Measurements from ENCODE around the gene IFNA14.

The IFNA14 gene

DNA sequence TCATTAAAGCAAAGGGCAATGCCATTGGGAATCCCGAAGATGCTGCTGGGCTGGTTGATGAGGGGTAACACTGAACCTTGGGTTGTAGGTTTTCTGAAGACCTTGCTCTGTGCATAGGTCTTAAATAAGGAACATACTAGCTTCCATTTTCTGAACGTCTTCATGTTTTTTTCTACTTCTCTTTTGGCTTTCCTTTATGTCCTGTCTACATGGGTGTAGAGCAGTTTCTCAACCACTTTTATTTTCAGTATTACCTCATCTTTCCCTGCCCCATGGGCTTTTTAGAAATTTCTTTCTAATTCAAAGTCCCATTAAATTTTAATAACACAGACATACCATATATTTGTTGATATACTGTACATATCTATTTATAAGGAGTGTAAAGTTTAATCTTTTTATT lies at the start of gene IFNA14:
Gene IFNA14 (minus strand): TSS at position 95 of the 400 bp plus-strand sequence. CDS start 70 bp downstream, at position 25.
- Histone ChIP-seq H3K9ac (no peak within 1 kb of the TSS), H3K4me3 (no peak within 1 kb of the TSS), H3K36me3 (no peaks in the 10 kb centered on the region), H3K27ac (no peak within 1 kb of the TSS), H3K4me1 (peaks cover 19% of the 10 kb centered on the region), H3K4me2 (no peak within 1 kb of the TSS), H4K20me1 (no peaks in the 10 kb centered on the region), H3K27me3 (no peaks in the 10 kb centered on the region), H3K9me3 (no peaks in the 10 kb centered on the region)
- no peak for TF ChIP-seq Cebpa-rat (IDR thresholded peaks at IDR 0.05)

DNA sequence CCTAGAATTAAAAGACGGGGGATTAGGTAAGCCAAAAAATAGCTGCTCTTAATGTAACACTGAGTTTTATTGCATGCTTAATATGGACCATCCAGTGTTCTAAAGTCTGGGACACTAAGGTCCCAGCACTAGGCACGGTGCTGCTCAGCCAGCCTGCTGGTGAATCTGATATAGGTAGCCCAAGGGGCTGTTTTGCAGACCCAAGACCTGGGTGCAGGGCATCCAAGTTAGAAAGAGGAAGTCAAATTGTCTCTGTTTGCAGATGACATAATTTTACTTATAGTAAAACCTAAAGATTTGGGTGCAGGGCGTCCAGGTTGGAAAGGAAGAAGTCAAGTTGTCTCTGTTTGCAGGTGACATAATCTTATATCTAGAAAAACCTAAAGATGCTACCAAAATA lies 47.5 kb upstream of the IFNA14 start:
- 0 out of 2 replicates have a peak, but pooled peaks cover 4% of the 10 kb centered on the region for H3K9me3 ChIP-seq
- H3K27me3 ChIP-seq: no peaks in the 10 kb centered on the region
- no peaks in the 10 kb centered on the region for H3K36me3 ChIP-seq
- H3K27ac ChIP-seq: no peak overlapping the region
- H4K20me1 ChIP-seq: no peaks in the 10 kb centered on the region
- H3K4me3 ChIP-seq: no peak overlapping the region
- H3K4me1 ChIP-seq: no peaks in the 10 kb centered on the region
- H3K9ac ChIP-seq: no peak overlapping the region
- H3K4me2 ChIP-seq: no peak overlapping the region
- TF ChIP-seq Cebpa-rat (IDR thresholded peaks at IDR 0.05): no peak

DNA sequence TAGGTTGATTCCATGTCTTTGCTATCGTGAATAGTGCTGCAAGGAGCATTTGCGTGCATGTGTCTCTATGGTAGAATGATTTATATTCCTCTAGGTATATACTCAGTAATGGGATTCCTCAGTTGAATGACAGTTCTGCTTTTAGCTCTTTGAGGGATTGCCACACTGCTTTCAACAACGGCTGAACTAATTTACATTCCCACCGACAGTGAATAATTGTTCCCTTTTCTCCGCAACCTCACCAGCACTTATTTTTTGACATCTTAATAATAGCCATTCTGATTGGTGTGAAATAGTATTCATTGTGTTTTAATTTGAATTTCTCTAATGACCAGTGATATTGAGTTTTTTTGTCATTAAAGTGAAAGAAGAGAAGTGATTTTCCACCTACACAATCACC lies 46.9 kb upstream of the IFNA14 start:
- H3K4me2 ChIP-seq: no peak overlapping the region
- H3K4me3 ChIP-seq: no peak overlapping the region
- no peak overlapping the region for H3K27ac ChIP-seq
- H4K20me1 ChIP-seq: no peaks in the 10 kb centered on the region
- no peak overlapping the region for H3K9ac ChIP-seq
- no peak for TF ChIP-seq Cebpa-rat (IDR thresholded peaks at IDR 0.05)
- H3K4me1 ChIP-seq: no peaks in the 10 kb centered on the region
- 0 out of 2 replicates have a peak, but pooled peaks cover 4% of the 10 kb centered on the region for H3K9me3 ChIP-seq
- no peaks in the 10 kb centered on the region for H3K36me3 ChIP-seq
- no peaks in the 10 kb centered on the region for H3K27me3 ChIP-seq

DNA sequence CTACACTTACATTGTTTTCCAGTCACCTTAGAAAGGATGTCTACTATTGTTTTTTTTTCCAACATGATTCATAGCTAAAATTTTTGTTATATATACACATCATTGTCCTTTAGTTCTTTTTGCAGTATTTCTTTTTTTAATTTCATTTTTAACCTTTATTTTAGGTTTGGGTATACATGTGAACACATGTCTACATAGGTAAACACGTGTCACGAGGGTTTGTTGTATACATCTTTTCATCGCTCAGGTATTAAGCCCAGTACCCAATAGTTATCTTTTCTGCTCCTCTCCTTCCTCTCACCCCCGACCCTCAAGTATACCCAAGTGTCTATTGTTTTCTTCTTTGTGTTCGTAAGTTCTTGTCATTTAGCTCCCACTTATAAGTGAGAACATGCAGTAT lies 46.3 kb upstream of the IFNA14 start:
- TF ChIP-seq Cebpa-rat (IDR thresholded peaks at IDR 0.05): no peak
- no peak overlapping the region for H3K4me2 ChIP-seq

DNA sequence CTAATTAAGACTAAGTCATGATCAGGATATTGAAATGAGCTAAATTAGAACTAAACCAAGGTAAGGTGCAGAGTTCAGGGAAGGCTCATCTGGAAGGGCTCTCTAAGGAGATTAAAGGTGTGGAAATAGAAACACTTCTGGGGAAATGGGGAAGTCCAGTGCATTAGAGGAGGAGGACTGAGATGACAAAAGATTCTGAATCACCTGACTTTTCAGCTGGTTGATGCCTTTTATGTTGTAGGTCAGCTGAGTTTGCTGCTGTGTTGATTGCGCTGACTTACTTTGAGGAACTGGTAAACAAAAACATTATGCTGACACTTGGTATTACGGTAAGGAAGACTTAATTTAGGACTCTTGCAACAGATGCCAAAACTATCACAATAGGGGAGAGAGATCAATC lies 41.5 kb upstream of the IFNA14 start:
- H3K27ac ChIP-seq: no peak overlapping the region

More for the DNA sequence above, 46.3 kb upstream of the IFNA14 start:
- H3K4me1 ChIP-seq: no peaks in the 10 kb centered on the region
- no peak overlapping the region for H3K4me3 ChIP-seq
- H3K9me3 ChIP-seq: 0 out of 2 replicates have a peak, but pooled peaks cover 4% of the 10 kb centered on the region
- no peaks in the 10 kb centered on the region for H3K36me3 ChIP-seq
- H3K27me3 ChIP-seq: no peaks in the 10 kb centered on the region
- no peak overlapping the region for H3K27ac ChIP-seq
- no peak overlapping the region for H3K9ac ChIP-seq
- H4K20me1 ChIP-seq: no peaks in the 10 kb centered on the region

DNA sequence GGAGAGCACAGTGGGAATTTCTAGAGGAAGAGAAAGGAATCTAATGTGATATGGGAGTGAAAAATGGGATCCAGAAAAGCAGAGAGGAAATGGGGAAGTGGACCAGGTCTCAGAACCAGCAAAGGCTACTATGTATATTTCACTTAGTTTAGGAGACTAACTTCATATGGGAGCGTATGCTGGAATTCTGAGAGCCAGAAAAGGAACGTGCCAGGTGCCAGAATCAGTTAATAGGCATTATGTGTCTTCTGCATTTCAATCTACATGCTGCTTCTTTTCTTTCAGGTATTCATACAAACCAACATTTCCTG lies 28.5 kb upstream of the IFNA14 start:
- H3K36me3 ChIP-seq: no peaks in the 10 kb centered on the region
- no peaks in the 10 kb centered on the region for H3K9me3 ChIP-seq
- no peak for TF ChIP-seq Cebpa-rat (IDR thresholded peaks at IDR 0.05)
- no peak overlapping the region for H3K27ac ChIP-seq
- no peaks in the 10 kb centered on the region for H4K20me1 ChIP-seq
- H3K27me3 ChIP-seq: no peaks in the 10 kb centered on the region
- no peak overlapping the region for H3K4me2 ChIP-seq
- H3K4me3 ChIP-seq: no peak overlapping the region
- H3K9ac ChIP-seq: no peak overlapping the region
- no peaks in the 10 kb centered on the region for H3K4me1 ChIP-seq

More for the DNA sequence above, 41.5 kb upstream of the IFNA14 start:
- no peak overlapping the region for H3K9ac ChIP-seq
- no peaks in the 10 kb centered on the region for H3K36me3 ChIP-seq
- 0 out of 2 replicates have a peak, but pooled peaks cover 1% of the 10 kb centered on the region for H3K9me3 ChIP-seq
- no peaks in the 10 kb centered on the region for H3K27me3 ChIP-seq
- no peak overlapping the region for H3K4me2 ChIP-seq
- H3K4me3 ChIP-seq: no peak overlapping the region
- no peaks in the 10 kb centered on the region for H4K20me1 ChIP-seq
- no peak for TF ChIP-seq Cebpa-rat (IDR thresholded peaks at IDR 0.05)
- H3K4me1 ChIP-seq: no peaks in the 10 kb centered on the region

GRCh38 chr9:21267485-21268346 lies 27.9 kb upstream of the IFNA14 start:
- TF ChIP-seq Cebpa-rat (IDR thresholded peaks at IDR 0.05): no peak
- Histone ChIP-seq H3K4me2 (no peak overlapping the region), H3K9me3 (no peaks in the 10 kb centered on the region), H3K4me3 (no peak overlapping the region), H3K4me1 (no peaks in the 10 kb centered on the region), H3K27ac (no peak overlapping the region), H3K27me3 (no peaks in the 10 kb centered on the region), H3K9ac (no peak overlapping the region), H3K36me3 (no peaks in the 10 kb centered on the region), H4K20me1 (no peaks in the 10 kb centered on the region)

- Histone ChIP-seq H3K27ac (no peak overlapping the region), H4K20me1 (no peaks in the 10 kb centered on the region), H3K4me2 (no peak overlapping the region), H3K36me3 (no peaks in the 10 kb centered on the region), H3K9me3 (no peaks in the 10 kb centered on the region), H3K4me3 (no peak overlapping the region), H3K27me3 (no peaks in the 10 kb centered on the region), H3K4me1 (no peaks in the 10 kb centered on the region), H3K9ac (no peak overlapping the region)
- no peak for TF ChIP-seq Cebpa-rat (IDR thresholded peaks at IDR 0.05)
Measured at GRCh38 chr9:21266733-21267484, 27.1 kb upstream of the IFNA14 start.

DNA sequence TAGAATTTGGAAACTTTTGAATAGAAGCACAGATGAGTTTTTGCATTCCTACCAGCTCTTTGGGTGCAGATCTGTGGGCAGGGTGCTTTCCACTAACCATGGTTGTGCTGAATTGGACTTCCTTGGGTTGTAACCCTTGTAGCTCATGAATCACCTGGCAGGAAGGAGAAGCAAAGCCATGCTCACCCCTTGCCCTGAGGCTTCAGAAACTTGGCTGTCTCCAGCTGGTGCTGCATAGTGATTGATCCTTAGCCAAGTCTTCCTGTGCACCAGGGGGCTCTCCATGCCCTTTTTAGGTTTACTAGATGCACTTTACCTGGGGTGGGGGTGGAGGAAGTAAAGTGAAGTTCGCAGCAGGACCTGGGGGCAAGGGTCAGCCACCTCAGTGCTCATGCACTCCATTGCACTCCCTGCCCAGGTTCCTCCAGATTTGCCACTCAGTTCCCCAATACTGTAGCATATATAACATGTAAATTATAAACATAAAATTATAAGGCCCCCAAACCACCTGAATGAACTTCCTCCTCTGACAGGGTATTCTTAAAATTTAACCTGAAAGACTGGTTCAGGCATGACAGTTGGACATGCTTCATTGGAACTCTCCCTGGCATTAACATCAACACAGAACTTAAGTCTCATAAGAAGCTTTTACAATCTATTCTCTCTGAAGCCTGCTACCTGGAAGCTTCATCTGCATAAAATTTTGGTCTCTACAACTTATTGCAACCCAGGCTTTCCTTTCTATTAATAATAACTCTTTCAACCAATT lies 25.8 kb upstream of the IFNA14 start:
- no peaks in the 10 kb centered on the region for H3K4me1 ChIP-seq
- no peak for TF ChIP-seq Cebpa-rat (IDR thresholded peaks at IDR 0.05)
- no peak overlapping the region for H3K4me3 ChIP-seq
- no peaks in the 10 kb centered on the region for H4K20me1 ChIP-seq
- H3K36me3 ChIP-seq: no peaks in the 10 kb centered on the region
- H3K9ac ChIP-seq: no peak overlapping the region
- H3K4me2 ChIP-seq: no peak overlapping the region
- no peaks in the 10 kb centered on the region for H3K9me3 ChIP-seq
- no peaks in the 10 kb centered on the region for H3K27me3 ChIP-seq
- H3K27ac ChIP-seq: no peak overlapping the region

All from BLaER1 (cell line).